ENCODE results near the gene NHLH1.

NHLH1 gene

GRCh38 chr1:160411271-160412027 lies 44.6 kb downstream of the NHLH1 start:
- no peak overlapping the region for H3K4me2 ChIP-seq (ENCODE audit: low read depth, low read length, poor library complexity, severe bottlenecking)
- H3K9ac ChIP-seq (ENCODE audit: low read length): no peak overlapping the region
- H3K36me3 ChIP-seq (ENCODE audit: low read length): no peaks in the 10 kb centered on the region
- no peaks in the 10 kb centered on the region; the same call in 1 of the 2 replicates for H3K27me3 ChIP-seq (ENCODE audit: low read length)
- H3K27ac ChIP-seq (ENCODE audit: low read depth, low read length): no peak overlapping the region
- no peaks in the 10 kb centered on the region for H3F3A ChIP-seq (ENCODE audit: insufficient read depth)
- H3K9me2 ChIP-seq (replicated peaks; ENCODE audit: insufficient read depth, low read length): no peaks in the 10 kb centered on the region
- no peaks in the 10 kb centered on the region for H3K79me2 ChIP-seq (ENCODE audit: insufficient read depth, low read length)
- H3K9me3 ChIP-seq (ENCODE audit: insufficient read depth, low read length): no peaks in the 10 kb centered on the region
- H2AFZ ChIP-seq (ENCODE audit: low read depth, low read length, severe bottlenecking): no peak overlapping the region
- TF ChIP-seq EZH2phosphoT487 (conservative IDR thresholded peaks at IDR 0.05; ENCODE audit: low read length): no peak
- TF ChIP-seq, protein P1, sequence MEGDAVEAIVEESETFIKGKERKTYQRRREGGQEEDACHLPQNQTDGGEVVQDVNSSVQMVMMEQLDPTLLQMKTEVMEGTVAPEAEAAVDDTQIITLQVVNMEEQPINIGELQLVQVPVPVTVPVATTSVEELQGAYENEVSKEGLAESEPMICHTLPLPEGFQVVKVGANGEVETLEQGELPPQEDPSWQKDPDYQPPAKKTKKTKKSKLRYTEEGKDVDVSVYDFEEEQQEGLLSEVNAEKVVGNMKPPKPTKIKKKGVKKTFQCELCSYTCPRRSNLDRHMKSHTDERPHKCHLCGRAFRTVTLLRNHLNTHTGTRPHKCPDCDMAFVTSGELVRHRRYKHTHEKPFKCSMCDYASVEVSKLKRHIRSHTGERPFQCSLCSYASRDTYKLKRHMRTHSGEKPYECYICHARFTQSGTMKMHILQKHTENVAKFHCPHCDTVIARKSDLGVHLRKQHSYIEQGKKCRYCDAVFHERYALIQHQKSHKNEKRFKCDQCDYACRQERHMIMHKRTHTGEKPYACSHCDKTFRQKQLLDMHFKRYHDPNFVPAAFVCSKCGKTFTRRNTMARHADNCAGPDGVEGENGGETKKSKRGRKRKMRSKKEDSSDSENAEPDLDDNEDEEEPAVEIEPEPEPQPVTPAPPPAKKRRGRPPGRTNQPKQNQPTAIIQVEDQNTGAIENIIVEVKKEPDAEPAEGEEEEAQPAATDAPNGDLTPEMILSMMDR (IDR thresholded peaks at IDR 0.05; ENCODE audit: insufficient read depth, low read length, poor library complexity, severe bottlenecking): no peak
- no peaks in the 10 kb centered on the region for H4K20me1 ChIP-seq (ENCODE audit: low read depth, low read length)
- H3K4me3 ChIP-seq (ENCODE audit: insufficient read depth, low read length, poor library complexity, severe bottlenecking): no peak overlapping the region

DNA sequence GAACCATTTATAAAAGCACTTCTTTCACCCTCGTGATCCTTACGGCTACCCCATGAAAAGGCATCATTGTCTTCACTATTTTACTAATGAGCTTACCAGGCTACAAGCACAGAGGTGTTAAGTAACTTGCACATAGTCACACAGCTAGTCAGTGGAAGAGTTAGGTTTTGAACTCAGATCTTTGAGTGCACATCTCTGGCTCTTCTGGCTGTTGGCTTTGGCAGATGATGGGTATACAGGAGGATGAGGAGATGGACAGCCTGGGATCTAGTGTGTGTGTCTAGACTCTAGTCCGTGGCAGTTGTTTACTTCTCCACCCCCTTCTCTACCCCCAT lies 45.1 kb downstream of the NHLH1 start:
- no peaks in the 10 kb centered on the region for H3F3A ChIP-seq (ENCODE audit: insufficient read depth)
- H3K9ac ChIP-seq (ENCODE audit: low read length): no peak overlapping the region
- no peak overlapping the region for H3K4me3 ChIP-seq (ENCODE audit: insufficient read depth, low read length, poor library complexity, severe bottlenecking)
- no peaks in the 10 kb centered on the region for H3K36me3 ChIP-seq (ENCODE audit: low read length)
- H3K79me2 ChIP-seq (ENCODE audit: insufficient read depth, low read length): no peaks in the 10 kb centered on the region
- H3K27ac ChIP-seq (ENCODE audit: low read depth, low read length): no peak overlapping the region
- H3K27me3 ChIP-seq (ENCODE audit: low read length): no peaks in the 10 kb centered on the region
- H4K20me1 ChIP-seq (ENCODE audit: low read depth, low read length): no peaks in the 10 kb centered on the region
- no peaks in the 10 kb centered on the region for H3K9me3 ChIP-seq (ENCODE audit: insufficient read depth, low read length)
- no peaks in the 10 kb centered on the region for H3K9me2 ChIP-seq (replicated peaks; ENCODE audit: insufficient read depth, low read length)
- TF ChIP-seq, protein P1 (IDR thresholded peaks at IDR 0.05; ENCODE audit: insufficient read depth, low read length, poor library complexity, severe bottlenecking): no peak
- no peak for TF ChIP-seq EZH2phosphoT487 (conservative IDR thresholded peaks at IDR 0.05; ENCODE audit: low read length)
- H3K4me2 ChIP-seq (ENCODE audit: low read depth, low read length, poor library complexity, severe bottlenecking): no peak overlapping the region
- H2AFZ ChIP-seq (ENCODE audit: low read depth, low read length, severe bottlenecking): no peak overlapping the region

- Histone ChIP-seq H4K20me1 (ENCODE audit: low read depth, low read length) (no peaks in the 10 kb centered on the region), H2AFZ (ENCODE audit: low read depth, low read length, severe bottlenecking) (no peak overlapping the region), H3K4me2 (ENCODE audit: low read depth, low read length, poor library complexity, severe bottlenecking) (no peak overlapping the region), H3K9me3 (ENCODE audit: insufficient read depth, low read length) (no peaks in the 10 kb centered on the region), H3K36me3 (ENCODE audit: low read length) (no peaks in the 10 kb centered on the region), H3K27ac (ENCODE audit: low read depth, low read length) (no peak overlapping the region), H3K9ac (ENCODE audit: low read length) (no peak overlapping the region), H3K4me3 (ENCODE audit: insufficient read depth, low read length, poor library complexity, severe bottlenecking) (no peak overlapping the region), H3K9me2 (replicated peaks; ENCODE audit: insufficient read depth, low read length) (no peaks in the 10 kb centered on the region), H3K79me2 (ENCODE audit: insufficient read depth, low read length) (no peaks in the 10 kb centered on the region), H3F3A (ENCODE audit: insufficient read depth) (no peaks in the 10 kb centered on the region), H3K27me3 (ENCODE audit: low read length) (no peaks in the 10 kb centered on the region)
- TF ChIP-seq EZH2phosphoT487 (conservative IDR thresholded peaks at IDR 0.05; ENCODE audit: low read length): no peak
- TF ChIP-seq, protein P1 (IDR thresholded peaks at IDR 0.05; ENCODE audit: insufficient read depth, low read length, poor library complexity, severe bottlenecking): no peak
Observed at GRCh38 chr1:160413716-160414115, 46.8 kb downstream of the NHLH1 start.

Data from SU-DHL-6 (cell line).